ENCODE results near the gene UQCC5.
A peak's percentile ranks its signal among the peaks of the same experiment; 100 is the strongest.

UQCC5 gene

GRCh38 chr3:52536369-52537164 lies at the start of gene UQCC5:
UQCC5 (plus strand) TSS chr3:52536605; CDS start chr3:52536756, 151 bp downstream.
- peak; percentile 97 for DNase-seq (ENCODE audit: low read depth)

GRCh38 chr3:52487050-52487787 lies 49.2 kb upstream of the UQCC5 start:
- DNase-seq (ENCODE audit: low read depth): no peak

- no peak for DNase-seq (ENCODE audit: low read depth)
Measured at GRCh38 chr3:52487788-52488691, 48.4 kb upstream of the UQCC5 start.

- no peak for DNase-seq (ENCODE audit: low read depth)
Measured at GRCh38 chr3:52488746-52489145, 47.7 kb upstream of the UQCC5 start.

GRCh38 chr3:52489453-52489852 lies 47.0 kb upstream of the UQCC5 start:
- no peak for DNase-seq (ENCODE audit: low read depth)

- DNase-seq (ENCODE audit: low read depth): no peak
Measured at GRCh38 chr3:52490035-52490938, 46.1 kb upstream of the UQCC5 start.

- DNase-seq (ENCODE audit: low read depth): no peak
Measured at GRCh38 chr3:52490939-52491526, 45.4 kb upstream of the UQCC5 start.

GRCh38 chr3:52492059-52492458 lies 44.3 kb upstream of the UQCC5 start:
- DNase-seq (ENCODE audit: low read depth): no peak

GRCh38 chr3:52493232-52494017 lies 43.0 kb upstream of the UQCC5 start:
- no peak for DNase-seq (ENCODE audit: low read depth)

- DNase-seq (ENCODE audit: low read depth): no peak
Measured at GRCh38 chr3:52494445-52494844, 42.0 kb upstream of the UQCC5 start.

- no peak for DNase-seq (ENCODE audit: low read depth)
Measured at GRCh38 chr3:52494886-52495495, 41.4 kb upstream of the UQCC5 start, which contains the start of gene STAB1. STAB1 (plus strand) TSS chr3:52495338; CDS start chr3:52495414, 76 bp downstream.

GRCh38 chr3:52495777-52496602 lies 40.4 kb upstream of the UQCC5 start:
- peak; percentile 53 for DNase-seq (ENCODE audit: low read depth)

- DNase-seq (ENCODE audit: low read depth): peak; percentile 70
Measured at GRCh38 chr3:52498137-52499054, 38.0 kb upstream of the UQCC5 start.

GRCh38 chr3:52501046-52501445 lies 35.4 kb upstream of the UQCC5 start:
- DNase-seq (ENCODE audit: low read depth): no peak

- no peak for DNase-seq (ENCODE audit: low read depth)
Measured at GRCh38 chr3:52502001-52502400, 34.4 kb upstream of the UQCC5 start.

- no peak for DNase-seq (ENCODE audit: low read depth)
Measured at GRCh38 chr3:52502808-52503350, 33.5 kb upstream of the UQCC5 start.

GRCh38 chr3:52503788-52504424 lies 32.5 kb upstream of the UQCC5 start:
- no peak for DNase-seq (ENCODE audit: low read depth)
